NCI-H2107 (cell line): Measurements from ENCODE around the gene B4GALNT1.
"Not testable (repeated sequence)": the region's sequence is repeated elsewhere in the genome, so short reads cannot be mapped to it uniquely, and the experiment has no call there.

Experiments
- DNase-seq: peaks from one replicate; lab custom pipeline; 2025; lab: John Stamatoyannopoulos, UW

Gene B4GALNT1

DNA sequence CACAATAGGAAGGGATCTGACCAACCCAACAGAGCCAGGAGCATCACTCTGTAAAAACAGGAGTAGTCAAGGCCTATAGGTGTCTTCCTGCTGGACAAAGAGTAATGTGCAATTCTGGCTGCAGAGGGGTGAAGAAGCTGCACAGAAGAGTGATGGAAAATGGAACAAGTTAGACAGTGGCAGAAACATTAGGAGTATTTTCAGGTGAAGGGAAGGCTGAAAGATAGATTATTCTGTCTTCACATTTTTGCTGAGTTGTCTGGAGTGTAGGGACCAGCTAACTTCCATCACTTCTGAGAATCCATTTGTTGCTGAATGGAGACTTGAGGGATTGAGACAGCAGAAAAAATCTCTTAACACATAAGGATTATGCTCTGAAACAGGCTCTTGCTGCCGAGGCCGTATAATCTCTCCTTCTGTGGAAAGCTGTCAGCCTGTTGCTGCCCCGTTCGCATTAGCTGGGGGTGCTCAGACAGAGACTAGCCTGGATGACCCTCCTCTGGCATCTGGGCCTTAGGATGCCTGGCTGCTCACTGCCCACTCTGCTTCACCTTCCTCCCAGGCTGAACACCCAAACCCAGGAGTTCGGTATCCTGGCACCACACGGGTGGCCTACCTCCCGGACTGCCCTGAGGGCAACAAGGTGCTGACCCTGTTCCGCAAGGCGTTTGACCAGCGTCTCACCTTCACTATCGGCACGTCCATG, 24.9 kb downstream of the B4GALNT1 start:
- no peak for DNase-seq

GRCh38 chr12:57606821-57607220, 26.2 kb downstream of the B4GALNT1 start:
- no peak for DNase-seq

DNA sequence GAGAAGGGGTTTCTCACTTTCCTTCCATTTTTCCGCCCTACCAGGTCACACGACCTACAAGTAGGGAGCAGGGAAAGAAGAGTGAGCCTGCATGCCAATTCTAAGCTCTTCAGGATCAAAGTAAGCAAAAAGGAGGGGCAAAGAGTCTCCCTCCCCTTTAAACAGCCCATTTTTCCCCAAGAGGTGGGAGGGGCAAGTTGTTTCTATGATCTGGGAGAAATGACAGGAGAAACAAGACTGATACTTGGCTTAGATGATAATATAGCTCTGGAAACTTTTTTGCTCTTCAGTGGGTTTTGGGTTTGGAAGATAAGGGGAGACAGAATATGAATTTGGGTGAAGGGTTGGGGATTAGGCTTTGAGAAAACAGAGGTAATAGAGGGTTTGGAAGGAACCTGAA, 26.6 kb downstream of the B4GALNT1 start:
- DNase-seq, result no peak

GRCh38 chr12:57605811-57606311, 27.1 kb downstream of the B4GALNT1 start:
- no peak for DNase-seq

- no peak for DNase-seq
These were observed 27.8 kb downstream of the B4GALNT1 start for GRCh38 chr12:57604992-57605810.

DNA sequence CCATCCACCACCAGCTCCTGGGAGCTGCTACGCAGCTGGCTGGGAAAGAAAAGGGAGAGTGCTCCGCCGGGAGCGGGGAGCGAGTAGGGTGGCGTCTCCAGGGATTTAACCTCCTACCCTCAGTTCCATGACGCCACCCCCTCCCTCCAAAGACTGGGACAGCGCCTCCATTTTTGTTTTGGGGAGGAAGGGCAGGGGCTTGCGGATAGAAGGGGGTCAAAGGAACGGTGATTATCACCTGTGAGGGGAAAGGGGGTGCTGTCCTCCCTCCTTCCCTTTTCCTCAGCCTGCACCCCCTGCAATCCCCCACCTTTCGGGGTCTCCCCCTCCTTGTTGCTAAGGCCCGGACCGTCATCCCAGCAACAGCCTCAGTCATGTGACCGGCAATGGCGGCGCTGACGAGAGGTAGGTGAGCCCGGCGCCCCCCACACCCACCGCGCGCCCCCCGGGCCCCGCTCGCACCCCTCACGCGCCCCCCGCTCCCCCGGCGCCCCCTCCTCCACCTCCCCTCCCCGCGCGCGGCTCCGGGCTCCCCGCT, 28.5 kb downstream of the B4GALNT1 start, which contains the start of gene DTX3:
Gene DTX3, plus strand, starts transcription at position 371 of the 538 bp plus-strand sequence. CDS start 1,694 bp downstream, outside the sequence.
- peak; percentile 66 for DNase-seq

DNA sequence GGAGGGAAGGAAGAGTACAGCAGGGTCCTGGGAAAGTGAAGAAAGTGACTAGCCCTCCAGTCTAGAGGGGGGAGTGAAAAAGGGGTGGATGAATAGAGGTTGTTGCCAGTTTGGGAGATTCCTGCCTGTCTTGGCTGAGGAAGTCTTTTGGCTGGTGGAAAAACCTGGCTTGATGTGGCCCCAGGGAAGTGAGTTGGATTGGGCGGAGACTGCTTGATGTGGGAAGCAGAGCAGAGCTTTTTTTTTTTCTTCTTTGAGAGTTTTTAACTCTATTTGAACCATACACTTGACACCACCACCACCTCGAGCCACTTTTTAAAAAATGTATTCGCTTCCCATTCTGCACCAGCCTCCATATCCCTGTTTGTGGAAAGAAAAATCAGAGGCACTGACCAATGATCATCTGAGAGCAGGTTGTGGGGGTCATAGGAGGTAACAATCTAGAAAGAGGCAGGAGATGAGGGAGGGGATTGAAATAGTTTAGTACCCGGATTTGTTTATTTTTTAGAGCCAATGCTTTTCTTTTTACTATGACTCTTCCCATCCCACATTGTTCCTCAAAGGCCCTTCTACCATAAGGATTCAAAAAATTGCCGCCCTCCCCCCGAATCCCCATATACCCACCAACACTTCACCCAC, 29.1 kb downstream of the B4GALNT1 start:
- no peak for DNase-seq

- DNase-seq, result no peak
These were observed 29.7 kb downstream of the B4GALNT1 start for GRCh38 chr12:57603324-57603723.

GRCh38 chr12:57602544-57602943, 30.5 kb downstream of the B4GALNT1 start:
- DNase-seq, result no peak

DNA sequence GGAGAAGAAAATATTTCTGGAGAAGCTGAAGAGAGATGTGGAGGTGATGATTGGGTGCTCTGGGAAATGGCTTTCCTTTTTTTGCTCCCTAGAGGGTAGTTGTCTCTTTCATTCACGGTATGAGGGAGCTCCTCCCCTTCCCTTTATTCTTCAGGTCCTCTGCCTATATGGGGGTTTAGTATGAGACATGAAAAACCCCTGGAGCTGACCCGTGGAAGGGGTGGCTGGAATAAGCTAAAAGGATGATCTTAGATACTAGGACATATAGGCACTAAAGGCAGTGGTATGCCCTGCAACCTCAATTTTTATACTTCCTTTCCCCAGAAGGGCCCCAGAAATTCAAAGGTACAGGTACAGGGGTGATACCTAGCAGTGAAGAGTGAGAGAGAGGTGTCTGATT, 32.6 kb downstream of the B4GALNT1 start:
- no peak for DNase-seq

GRCh38 chr12:57593187-57593586, 39.8 kb downstream of the B4GALNT1 start:
- no peak for DNase-seq

- no peak for DNase-seq
These were observed 40.3 kb downstream of the B4GALNT1 start for GRCh38 chr12:57592551-57593165.

- no peak for DNase-seq
These were observed 41.1 kb downstream of the B4GALNT1 start for GRCh38 chr12:57591782-57592325.

GRCh38 chr12:57590864-57591781, 41.9 kb downstream of the B4GALNT1 start, which contains the start of gene PIP4K2C:
TSS of gene PIP4K2C (plus strand) at chr12:57591192. CDS start at chr12:57591290, 98 bp downstream.
- DNase-seq, result peak; percentile 81

GRCh38 chr12:57590479-57590863, 42.5 kb downstream of the B4GALNT1 start:
- DNase-seq, result no peak

- not testable (repeated sequence) for DNase-seq
These were observed 43.9 kb downstream of the B4GALNT1 start for GRCh38 chr12:57588951-57589610.

GRCh38 chr12:57586832-57587429, 46.1 kb downstream of the B4GALNT1 start:
- DNase-seq, result no peak

GRCh38 chr12:57586128-57586527, 46.9 kb downstream of the B4GALNT1 start:
- DNase-seq, result no peak

GRCh38 chr12:57585156-57585555, 47.8 kb downstream of the B4GALNT1 start:
- no peak for DNase-seq
